ENCODE data around the gene SCG3.

The SCG3 gene

DNA sequence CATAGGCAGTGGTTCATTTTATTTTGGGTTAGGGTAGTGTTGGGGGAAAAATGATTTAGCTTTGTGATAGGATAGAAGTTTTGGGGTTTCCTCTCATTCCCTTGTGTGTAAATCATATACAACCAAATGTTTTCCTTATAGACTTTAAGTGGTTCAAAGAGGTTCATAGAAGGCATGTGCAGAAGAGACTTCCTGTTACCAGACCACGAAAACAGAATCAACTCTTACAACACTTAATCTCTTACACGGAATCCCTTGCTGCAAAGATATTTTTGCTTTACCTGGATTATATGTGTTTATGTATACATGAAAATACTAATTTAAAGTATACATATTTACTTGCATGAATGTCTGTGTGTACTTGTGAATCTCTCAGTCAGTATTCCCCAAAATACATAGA is 73.0 kb downstream of the SCG3 start:
- DNase-seq (ENCODE audit: low read depth, low spot score): no peak
- H3K27ac ChIP-seq: no peak overlapping the region

DNA sequence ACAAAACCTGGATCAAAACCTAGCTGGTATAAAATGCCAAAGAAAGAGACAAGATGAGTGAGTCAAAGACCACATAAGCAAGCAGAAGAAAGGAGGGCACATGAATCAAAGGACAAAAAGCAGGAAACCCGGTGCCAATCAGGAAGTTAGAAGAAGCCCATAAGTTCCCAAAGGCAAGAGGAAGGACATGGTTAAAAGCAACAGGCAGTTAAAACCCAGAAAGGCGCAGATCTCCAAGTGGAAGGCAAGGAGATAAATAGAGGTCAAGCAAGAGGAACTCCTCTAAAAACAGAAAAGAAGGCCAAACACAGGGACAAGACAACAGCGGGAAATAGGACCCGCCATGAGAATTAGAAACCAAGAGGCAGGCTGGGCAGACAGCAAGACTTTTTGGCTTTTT is 74.5 kb downstream of the SCG3 start:
- H3K27ac ChIP-seq: no peak overlapping the region

DNA sequence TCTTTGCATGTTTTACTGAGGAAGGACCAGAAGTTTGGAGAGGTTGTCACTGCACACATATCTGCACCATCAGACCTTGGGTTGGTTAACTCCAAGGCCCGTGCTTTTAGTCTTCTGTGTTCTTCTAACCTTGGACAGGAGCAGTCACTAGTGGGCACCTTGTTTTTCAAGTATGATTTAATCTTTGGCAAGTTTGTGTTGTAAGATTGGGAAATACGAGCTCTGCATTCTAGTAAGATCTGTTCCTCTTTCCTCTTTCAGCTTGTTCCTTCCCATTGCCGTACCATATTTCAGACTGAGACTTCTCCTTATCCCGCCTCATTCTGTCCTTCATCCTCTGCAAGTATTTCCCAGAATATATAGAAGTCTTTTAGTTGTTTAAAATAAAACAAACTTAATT is 75.2 kb downstream of the SCG3 start:
- no peak overlapping the region for H3K27ac ChIP-seq
- DNase-seq (ENCODE audit: low read depth, low spot score): no peak

More for the DNA sequence above, 74.5 kb downstream of the SCG3 start:
- DNase-seq (ENCODE audit: low read depth, low spot score): no peak

DNA sequence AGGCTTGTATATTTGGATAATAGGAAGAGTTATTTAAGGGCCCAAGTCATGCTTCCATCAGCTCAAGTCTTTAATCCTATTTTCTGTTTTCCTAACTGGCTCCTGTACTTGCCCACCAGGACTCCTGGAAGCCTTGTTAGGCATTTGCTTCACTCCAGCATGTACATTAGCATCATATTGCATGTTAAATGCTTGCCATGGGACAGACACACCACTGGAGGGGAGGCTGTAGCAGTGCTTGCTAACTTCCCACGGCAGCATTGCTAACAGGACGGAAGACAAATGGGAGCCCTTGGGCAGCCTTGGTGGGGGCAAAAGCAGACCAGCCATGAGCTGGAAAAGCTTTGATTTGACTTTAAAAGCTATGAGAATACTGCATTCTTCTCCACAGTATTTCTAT is 76.1 kb downstream of the SCG3 start:
- DNase-seq (ENCODE audit: low read depth, low spot score): no peak

DNA sequence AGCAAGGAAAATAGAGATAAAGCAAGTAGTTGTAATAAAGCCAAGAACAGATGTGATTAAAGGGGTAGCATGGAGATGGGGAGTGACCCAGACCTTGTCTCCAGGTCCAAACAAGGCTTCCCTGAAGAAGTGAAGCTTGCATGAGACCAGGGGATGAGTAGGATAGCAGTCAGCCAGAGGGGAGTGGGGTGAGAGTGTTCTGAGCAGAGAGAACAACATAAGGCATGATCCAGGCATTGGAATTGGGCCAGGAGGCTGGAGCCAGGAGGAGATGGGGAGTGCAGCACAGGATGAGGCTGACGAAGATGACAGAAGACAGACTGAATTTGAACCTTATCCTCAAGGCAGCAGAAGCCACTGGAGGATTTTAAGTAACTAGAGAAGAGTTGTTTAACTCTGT is 77.3 kb downstream of the SCG3 start:
- no peak for DNase-seq (ENCODE audit: low read depth, low spot score)
- H3K27ac ChIP-seq: no peak overlapping the region

More for the DNA sequence above, 76.1 kb downstream of the SCG3 start:
- H3K27ac ChIP-seq: no peak overlapping the region

DNA sequence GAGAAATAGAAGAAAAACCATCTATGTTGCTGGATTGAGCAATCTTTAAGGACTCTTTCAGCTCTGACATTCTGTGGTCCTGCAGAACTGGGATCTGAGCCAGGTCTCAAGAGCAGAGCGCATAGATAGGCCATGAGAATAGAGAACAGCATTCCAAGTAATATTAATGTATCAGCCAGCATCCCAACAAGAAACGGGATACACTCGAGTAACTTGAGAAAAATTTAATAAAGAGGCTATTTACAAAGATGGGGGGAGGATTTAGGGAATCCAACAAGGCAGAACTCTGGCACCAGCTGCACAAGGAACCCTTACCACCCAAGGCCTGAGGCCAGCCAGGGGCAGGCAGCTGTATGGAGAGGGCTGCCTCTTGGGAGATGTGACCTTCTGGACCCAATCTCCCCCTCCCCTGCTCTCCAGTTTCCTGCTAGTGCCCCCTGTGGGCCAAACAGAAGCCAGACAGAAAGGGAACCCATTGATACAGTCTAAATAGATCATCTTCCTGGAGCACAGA is 78.3 kb downstream of the SCG3 start:
- no peak overlapping the region for H3K27ac ChIP-seq
- DNase-seq (ENCODE audit: low read depth, low spot score): no peak

DNA sequence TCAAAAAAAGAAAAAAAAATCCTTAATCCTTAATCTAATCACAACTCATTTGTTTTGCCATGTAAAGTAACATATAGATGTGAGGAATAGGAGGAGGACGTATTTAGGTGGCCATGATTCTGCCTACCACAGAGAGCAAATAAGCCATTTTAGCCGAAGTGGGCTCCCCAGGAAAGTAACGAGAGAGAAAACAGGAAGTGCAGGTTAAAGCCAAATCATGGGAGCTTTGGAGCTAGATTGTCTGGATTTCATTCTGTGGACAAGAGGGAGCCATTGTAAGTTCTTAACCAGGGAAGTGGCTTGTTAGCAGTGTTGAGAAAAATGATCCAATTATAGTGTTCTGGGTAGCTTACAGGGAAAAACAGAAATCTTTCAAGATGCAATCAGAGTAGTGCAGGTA is 79.5 kb downstream of the SCG3 start:
- no peak overlapping the region for H3K27ac ChIP-seq
- DNase-seq (ENCODE audit: low read depth, low spot score): no peak

DNA sequence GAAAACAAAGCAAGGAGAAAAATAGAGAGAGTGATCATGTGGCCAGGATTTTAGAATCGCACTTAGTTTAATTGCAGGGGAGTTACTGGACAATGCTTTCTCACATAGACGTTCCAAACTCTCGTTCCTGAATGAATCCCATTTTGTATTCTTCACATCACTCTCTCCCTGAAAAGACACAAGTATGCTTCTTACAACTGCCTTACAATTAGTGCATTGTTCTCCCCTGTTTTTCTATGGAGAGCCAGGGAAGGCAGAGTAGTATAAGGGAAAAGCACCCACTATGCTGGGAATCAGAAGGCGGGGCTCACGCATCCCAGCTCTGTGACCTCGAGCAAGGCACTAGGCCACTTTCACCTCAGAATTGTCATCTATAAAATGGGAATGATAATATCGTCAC is 84.4 kb downstream of the SCG3 start:
- no peak for DNase-seq (ENCODE audit: low read depth, low spot score)
- H3K27ac ChIP-seq: no peak overlapping the region

DNA sequence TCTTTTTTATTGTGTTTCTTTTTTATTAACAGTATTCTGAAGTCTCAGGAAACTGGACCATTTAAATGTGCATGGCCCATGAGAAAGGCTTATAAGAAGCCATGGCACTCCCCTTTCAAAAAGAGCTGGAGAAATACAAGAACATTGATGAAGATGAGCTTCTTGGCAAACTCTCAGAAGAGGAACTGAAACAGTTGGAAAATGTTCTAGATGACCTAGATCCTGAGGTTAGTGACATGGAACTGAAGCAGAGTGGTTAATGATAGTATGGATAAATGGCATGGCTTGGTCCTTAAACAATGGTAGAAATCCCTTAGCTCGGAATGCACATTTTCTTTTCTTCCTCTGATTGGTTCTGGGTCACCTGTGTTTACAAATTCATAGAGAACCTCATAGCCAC is 85.0 kb downstream of the SCG3 start:
- no peak overlapping the region for H3K27ac ChIP-seq
- DNase-seq (ENCODE audit: low read depth, low spot score): no peak

DNA sequence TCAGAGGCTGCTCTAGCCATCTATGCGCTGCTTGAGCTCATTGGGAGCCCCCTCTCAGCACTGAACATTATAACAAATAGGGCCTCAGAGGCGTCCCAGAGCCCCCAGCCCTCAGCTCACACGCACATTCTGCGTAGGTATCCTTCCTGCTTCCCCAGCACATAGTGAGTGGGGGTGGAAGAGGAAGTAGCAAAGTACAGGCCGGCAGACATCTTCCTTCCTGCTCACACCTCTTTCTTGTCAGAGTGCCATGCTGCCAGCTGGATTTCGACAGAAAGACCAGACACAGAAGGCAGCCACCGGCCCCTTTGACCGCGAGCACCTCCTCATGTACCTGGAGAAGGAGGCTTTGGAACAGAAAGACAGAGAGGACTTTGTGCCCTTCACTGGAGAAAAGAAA is 86.7 kb downstream of the SCG3 start:
- H3K27ac ChIP-seq: no peak overlapping the region
- DNase-seq (ENCODE audit: low read depth, low spot score): no peak

All from epithelial cell of prostate (primary cell).